DOHH2 (cell line): ENCODE data around the gene NCDN.

ENCODE experiments used
- H3F3A ChIP-seq: fragments of 200-600 bp; sonication (generic), shearing (Covaris generic); 2 replicates; pipeline ENCODE4 v1.6.0; 2016; ENCODE audit warnings: antibody characterized with exemption, mild to moderate bottlenecking; ENCODE audit not compliant: control insufficient read depth, insufficient read depth
- H3K27ac ChIP-seq: fragments of 200-600 bp; sonication (generic); 2 replicates; pipeline ENCODE4 v1.5.1; 2014; ENCODE audit warnings: low read depth, mild to moderate bottlenecking, low read length, moderate library complexity
- H3K27me3 ChIP-seq: fragments of 200-600 bp; sonication (generic); 2 replicates; pipeline ENCODE4 v1.6.1; 2014; ENCODE audit warnings: mild to moderate bottlenecking, low read length, mixed read lengths; ENCODE audit not compliant: control insufficient read depth
- H3K36me3 ChIP-seq: fragments of 200-600 bp; sonication (generic); 2 replicates; pipeline ENCODE4 v1.6.1; 2014; ENCODE audit warnings: mild to moderate bottlenecking, low read length, moderate library complexity, mixed read lengths; ENCODE audit not compliant: control insufficient read depth
- H3K4me1 ChIP-seq: fragments of 200-600 bp; sonication (generic); 2 replicates; pipeline ENCODE4 v1.6.1; 2014; ENCODE audit warnings: mild to moderate bottlenecking, low read length, mixed read lengths; ENCODE audit not compliant: control insufficient read depth
- H3K4me2 ChIP-seq: fragments of 200-600 bp; sonication (generic); 2 replicates; pipeline ENCODE4 v1.6.0; 2014; ENCODE audit warnings: mild to moderate bottlenecking, low read length, moderate library complexity
- H3K4me3 ChIP-seq: fragments of 200-600 bp; sonication (generic); 2 replicates; pipeline ENCODE4 v1.5.1; 2014; ENCODE audit warnings: mild to moderate bottlenecking, low read length, mixed read lengths
- H3K79me2 ChIP-seq: fragments of 200-600 bp; sonication (generic); 2 replicates; pipeline ENCODE4 v1.6.1; 2014; ENCODE audit warnings: mild to moderate bottlenecking, low read length, mixed read lengths; ENCODE audit not compliant: control insufficient read depth
- H3K9me2 ChIP-seq: fragments of 200-600 bp; sonication (generic); replicated peaks from 2 replicates; pipeline ENCODE4 v1.6.1; 2014; ENCODE audit warnings: mild to moderate bottlenecking, low read length, mixed read lengths; ENCODE audit not compliant: control insufficient read depth
- H3K9me3 ChIP-seq: fragments of 200-600 bp; sonication (generic); 2 replicates; pipeline ENCODE4 v1.6.1; 2014; ENCODE audit warnings: antibody characterized with exemption, low read length, mixed read lengths; ENCODE audit not compliant: control insufficient read depth, insufficient read depth
- H4K20me1 ChIP-seq: fragments of 200-600 bp; sonication (generic); 2 replicates; pipeline ENCODE4 v1.6.0; 2014; ENCODE audit warnings: low read depth, mild to moderate bottlenecking, antibody characterized with exemption, low read length, moderate library complexity; ENCODE audit not compliant: control insufficient read depth, insufficient read depth
- CTCF ChIP-seq: fragments of 200-600 bp; sonication (generic); IDR thresholded peaks from one replicate; pipeline ENCODE4 v1.5.1; 2014; ENCODE audit warnings: antibody characterized with exemption, mild to moderate bottlenecking, low read depth, low read length; ENCODE audit not compliant: poor library complexity, severe bottlenecking
- EZH2phosphoT487 ChIP-seq: fragments of 200-600 bp; sonication (generic); IDR thresholded peaks from 2 replicates; pipeline ENCODE4 v1.6.1; 2017; ENCODE audit warnings: borderline replicate concordance, mild to moderate bottlenecking, antibody characterized with exemption, low read length, moderate library complexity, mixed read lengths

Gene NCDN

GRCh38 chr1:35595684-35596083 is 38.1 kb downstream of the NCDN start:
- H3K36me3 ChIP-seq, result no peaks in the 10 kb centered on the region; the same call in 1 of the 2 replicates
- H3K9me2 ChIP-seq, result no peaks in the 10 kb centered on the region
- H3K9me3 ChIP-seq, result no peaks in the 10 kb centered on the region
- TF ChIP-seq CTCF (no peak), EZH2phosphoT487 (no peak)
- no peaks in the 10 kb centered on the region for H3K79me2 ChIP-seq
- no peak overlapping the region for H3K4me2 ChIP-seq
- no peaks in the 10 kb centered on the region for H3F3A ChIP-seq
- no peaks in the 10 kb centered on the region; the same call in 1 of the 2 replicates for H4K20me1 ChIP-seq
- H3K4me3 ChIP-seq, result no peak overlapping the region
- H3K27me3 ChIP-seq, result no peaks in the 10 kb centered on the region
- H3K4me1 ChIP-seq, result no peaks in the 10 kb centered on the region
- no peak overlapping the region for H3K27ac ChIP-seq

- no peak overlapping the region for H3K4me2 ChIP-seq
- TF ChIP-seq CTCF (no peak), EZH2phosphoT487 (no peak)
- no peaks in the 10 kb centered on the region for H3K4me1 ChIP-seq
- peaks cover 15% of the 10 kb centered on the region for H3K36me3 ChIP-seq
- H3K27me3 ChIP-seq, result no peaks in the 10 kb centered on the region
- H4K20me1 ChIP-seq, result no peaks in the 10 kb centered on the region; the same call in 1 of the 2 replicates
- no peak overlapping the region for H3K4me3 ChIP-seq
- no peaks in the 10 kb centered on the region for H3K79me2 ChIP-seq
- no peaks in the 10 kb centered on the region for H3F3A ChIP-seq
- no peak overlapping the region for H3K27ac ChIP-seq
- no peaks in the 10 kb centered on the region for H3K9me3 ChIP-seq
- H3K9me2 ChIP-seq, result no peaks in the 10 kb centered on the region
These were observed 40.3 kb downstream of the NCDN start for GRCh38 chr1:35597870-35598269.

GRCh38 chr1:35598895-35599294 is 41.3 kb downstream of the NCDN start:
- H4K20me1 ChIP-seq, result no peaks in the 10 kb centered on the region; the same call in 1 of the 2 replicates
- H3K9me3 ChIP-seq, result no peaks in the 10 kb centered on the region
- no peak overlapping the region for H3K27ac ChIP-seq
- TF ChIP-seq EZH2phosphoT487, result no peak
- no peak for TF ChIP-seq CTCF
- H3F3A ChIP-seq, result no peaks in the 10 kb centered on the region
- no peaks in the 10 kb centered on the region for H3K79me2 ChIP-seq
- H3K4me2 ChIP-seq, result no peak overlapping the region
- H3K9me2 ChIP-seq, result no peaks in the 10 kb centered on the region
- no peak overlapping the region for H3K4me3 ChIP-seq
- H3K27me3 ChIP-seq, result no peaks in the 10 kb centered on the region
- H3K36me3 ChIP-seq, result peaks cover 24% of the 10 kb centered on the region
- H3K4me1 ChIP-seq, result no peaks in the 10 kb centered on the region
